ENCODE data around the gene LSM14A.
"Not testable (repeated sequence)": the region's sequence is repeated elsewhere in the genome, so short reads cannot be mapped to it uniquely, and the experiment has no call there.

LSM14A gene

GRCh38 chr19:34193439-34193838, 21.1 kb downstream of the LSM14A start:
- DNase-seq: no peak

DNA sequence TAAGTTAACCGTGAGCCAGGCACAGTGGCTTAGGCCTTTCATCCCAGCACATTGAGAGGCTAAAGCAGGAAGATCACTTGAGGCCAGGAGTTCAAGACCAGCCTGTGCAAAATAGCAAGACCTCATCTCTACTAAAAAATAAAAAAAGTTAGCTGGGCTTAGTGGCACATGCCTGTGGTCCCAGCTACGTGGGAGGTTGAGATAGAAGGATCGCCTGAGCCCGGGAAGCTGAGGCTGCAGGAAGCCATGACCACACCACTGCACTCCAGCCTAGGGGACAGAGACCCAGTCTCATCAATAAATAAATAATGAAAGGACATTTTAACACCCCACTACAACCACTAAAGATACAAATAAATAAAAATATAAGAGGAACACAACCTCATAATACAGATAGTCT, 21.6 kb downstream of the LSM14A start:
- no peak for DNase-seq

GRCh38 chr19:34201133-34201532, 28.8 kb downstream of the LSM14A start:
- no peak for DNase-seq

- not testable (repeated sequence) for DNase-seq
Measured at GRCh38 chr19:34205324-34205723, 33.0 kb downstream of the LSM14A start.

DNA sequence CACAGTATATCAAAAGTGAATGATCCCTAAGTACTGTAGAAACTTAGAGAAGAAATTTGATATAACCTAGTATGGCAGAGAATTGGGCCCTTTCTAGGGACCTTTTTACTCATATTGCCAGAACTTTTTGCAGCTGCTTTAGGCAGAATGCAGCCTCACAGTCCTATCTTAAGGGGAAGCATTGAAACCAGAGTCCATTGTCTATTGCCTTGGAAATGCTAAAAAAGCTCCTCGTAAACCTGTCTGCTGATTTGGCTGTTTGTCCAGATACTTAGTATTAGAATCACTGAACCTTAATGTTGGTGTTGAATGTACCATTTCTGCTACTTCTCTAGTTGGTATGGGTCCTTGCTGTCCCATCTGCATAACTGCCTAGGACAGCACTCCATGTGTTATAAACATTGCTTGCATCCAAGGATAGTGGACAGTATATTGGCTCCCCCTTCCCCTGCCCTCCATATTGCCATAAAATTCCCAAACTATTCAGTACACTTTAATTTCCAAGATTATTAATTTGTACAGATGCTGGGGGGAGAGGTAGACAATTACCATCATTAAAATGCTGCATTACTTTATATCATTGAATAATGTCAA, 36.1 kb downstream of the LSM14A start:
- no peak for DNase-seq

- DNase-seq: no peak
Measured at GRCh38 chr19:34209726-34210125, 37.4 kb downstream of the LSM14A start.

GRCh38 chr19:34213283-34213682, 41.0 kb downstream of the LSM14A start:
- no peak for DNase-seq

GRCh38 chr19:34214040-34214439, 41.7 kb downstream of the LSM14A start:
- DNase-seq: no peak

- DNase-seq: no peak
Measured at GRCh38 chr19:34215006-34215665, 42.8 kb downstream of the LSM14A start.

DNA sequence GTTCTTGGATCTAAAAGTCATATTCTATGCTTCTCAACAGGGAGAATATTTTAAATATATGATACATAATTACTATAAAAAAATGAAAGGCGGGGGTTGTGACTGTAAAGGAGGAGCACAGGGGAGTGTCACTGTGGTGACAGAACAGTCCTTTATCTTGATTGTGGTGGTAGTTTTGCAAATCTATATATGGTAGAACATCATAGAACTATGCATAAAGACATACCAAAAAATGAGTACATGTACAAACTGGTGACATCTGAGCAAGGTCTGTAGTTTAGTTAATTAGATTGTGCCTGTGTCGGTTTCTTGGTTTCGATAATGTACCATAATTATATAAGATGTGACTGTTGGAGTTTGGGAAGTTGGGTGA, 43.3 kb downstream of the LSM14A start:
- no peak for DNase-seq

DNA sequence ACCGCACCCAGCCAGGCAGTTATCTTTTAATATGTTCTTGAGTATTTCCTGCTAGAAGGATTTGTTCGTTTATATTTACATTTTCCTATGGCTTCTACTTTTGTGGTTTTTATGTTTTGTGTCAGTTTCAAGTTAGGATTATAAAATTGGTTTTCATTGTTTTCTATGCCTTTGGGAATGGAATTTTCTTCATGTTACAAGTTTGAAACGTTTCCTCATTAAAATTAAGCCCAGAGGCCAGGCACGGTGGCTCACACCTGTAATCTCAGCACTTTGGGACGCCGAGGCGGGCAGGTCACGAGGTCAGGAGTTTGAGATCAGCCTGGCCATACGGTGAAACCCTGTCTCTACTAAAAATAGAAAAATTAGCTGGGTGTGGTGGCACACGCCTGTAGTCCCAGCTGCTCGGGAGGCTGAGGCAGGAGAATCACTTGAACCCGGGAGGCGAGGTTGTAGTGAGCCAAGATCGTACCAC, 44.5 kb downstream of the LSM14A start:
- not testable (repeated sequence) for DNase-seq

DNA sequence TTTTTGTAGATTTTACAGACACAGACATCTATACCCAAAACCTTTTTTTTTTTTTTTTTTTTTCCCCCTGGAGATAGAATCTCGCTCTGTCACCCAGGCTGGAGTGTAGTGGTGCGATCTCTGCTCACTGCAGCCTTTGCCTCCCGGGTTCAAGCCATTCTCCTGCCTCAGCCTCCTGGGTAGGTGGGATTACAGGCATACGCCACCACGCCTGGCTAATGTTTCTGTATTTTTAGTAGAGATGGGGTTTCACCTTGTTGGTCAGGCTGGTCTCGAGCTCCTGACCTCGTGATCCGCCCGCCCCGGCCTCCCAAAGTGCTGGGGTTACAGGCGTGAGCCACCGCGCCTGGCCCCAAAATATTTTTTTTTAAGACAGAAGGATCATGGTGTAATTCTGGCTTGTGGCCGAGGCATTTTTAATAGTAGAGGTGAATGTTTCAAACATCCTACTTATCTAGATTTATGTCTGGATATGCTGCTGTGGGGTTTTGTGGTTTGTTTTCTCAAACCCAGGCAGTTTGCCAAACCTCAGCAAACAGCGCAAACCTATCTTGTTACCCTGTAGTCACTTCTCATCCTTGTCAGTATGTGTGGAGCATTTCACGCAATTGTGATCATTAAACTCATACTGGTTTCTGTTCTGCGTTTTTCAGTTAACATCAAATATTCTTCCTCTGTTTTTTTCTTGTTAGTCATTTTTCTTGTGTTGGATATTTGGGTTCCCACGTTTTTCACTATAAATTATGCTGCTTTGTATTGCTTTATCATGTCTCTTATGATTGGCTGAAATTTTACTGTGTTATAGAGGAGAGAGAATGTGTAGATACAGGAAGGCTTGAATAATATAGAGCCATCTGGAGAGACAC, 45.9 kb downstream of the LSM14A start:
- peak; percentile 54 for DNase-seq

DNA sequence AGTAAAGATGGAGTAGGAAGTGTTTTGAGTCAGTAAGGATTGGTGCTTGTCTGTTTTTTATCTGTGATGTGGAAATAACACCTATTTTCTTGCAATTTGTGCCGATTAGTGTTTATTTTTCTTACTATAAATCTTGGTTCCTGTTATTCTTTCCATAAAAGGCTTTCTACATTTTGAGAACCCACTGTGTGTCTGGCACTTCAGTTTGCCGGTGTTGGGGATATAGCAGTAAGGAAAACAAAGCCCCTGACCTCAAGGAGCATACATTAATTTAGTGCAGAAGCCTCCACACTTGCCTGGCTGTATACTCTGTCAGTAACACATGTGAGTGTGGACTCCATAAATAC, 46.5 kb downstream of the LSM14A start:
- DNase-seq: no peak

DNA sequence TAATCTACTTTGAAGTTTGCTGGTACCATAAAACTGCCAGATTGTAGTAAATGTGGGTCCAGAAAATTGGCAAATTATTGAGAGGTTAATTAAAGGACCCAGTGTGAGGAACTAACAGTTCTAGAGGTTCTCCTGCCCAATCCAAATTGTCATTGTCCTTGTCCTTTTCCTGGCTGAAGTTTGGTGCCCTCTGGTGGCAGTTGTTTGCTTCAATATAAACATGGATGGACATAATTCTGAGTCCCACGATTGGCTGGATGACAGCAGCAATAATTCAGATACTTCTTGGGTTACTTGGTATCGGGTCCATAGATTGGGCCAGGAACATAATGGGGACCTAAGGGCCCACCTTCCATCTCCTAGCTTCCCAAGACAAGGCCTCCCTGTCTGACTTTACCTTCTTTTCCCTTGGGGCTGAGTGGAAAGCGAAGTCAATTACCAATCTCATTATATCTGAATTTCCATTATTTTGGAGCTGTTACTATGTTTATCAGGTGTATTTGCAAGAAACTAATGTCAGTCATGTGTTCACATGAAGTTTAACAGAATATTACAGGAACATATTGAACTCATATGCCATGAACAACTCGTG, 48.3 kb downstream of the LSM14A start:
- DNase-seq: peak; percentile 62

DNA sequence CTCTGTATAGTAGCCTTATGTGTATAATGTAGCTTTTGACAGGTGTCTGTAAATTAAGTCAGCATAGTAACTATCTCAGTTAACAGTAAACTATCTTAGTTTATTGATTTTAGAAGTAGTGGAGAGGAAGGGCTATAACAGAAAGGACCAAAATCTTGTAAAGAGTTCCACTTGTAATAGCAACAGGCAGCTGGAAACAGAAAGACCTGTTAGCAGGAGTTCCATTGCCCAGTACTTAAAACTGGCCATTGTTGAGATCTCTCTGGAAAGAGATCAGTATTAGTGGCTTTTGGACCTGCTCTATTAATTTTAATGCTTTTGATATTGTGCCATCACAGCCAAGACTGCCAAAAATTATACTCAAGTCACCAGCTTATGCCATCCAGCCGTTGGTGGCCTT, 50.1 kb downstream of the LSM14A start:
- DNase-seq: no peak

DNA sequence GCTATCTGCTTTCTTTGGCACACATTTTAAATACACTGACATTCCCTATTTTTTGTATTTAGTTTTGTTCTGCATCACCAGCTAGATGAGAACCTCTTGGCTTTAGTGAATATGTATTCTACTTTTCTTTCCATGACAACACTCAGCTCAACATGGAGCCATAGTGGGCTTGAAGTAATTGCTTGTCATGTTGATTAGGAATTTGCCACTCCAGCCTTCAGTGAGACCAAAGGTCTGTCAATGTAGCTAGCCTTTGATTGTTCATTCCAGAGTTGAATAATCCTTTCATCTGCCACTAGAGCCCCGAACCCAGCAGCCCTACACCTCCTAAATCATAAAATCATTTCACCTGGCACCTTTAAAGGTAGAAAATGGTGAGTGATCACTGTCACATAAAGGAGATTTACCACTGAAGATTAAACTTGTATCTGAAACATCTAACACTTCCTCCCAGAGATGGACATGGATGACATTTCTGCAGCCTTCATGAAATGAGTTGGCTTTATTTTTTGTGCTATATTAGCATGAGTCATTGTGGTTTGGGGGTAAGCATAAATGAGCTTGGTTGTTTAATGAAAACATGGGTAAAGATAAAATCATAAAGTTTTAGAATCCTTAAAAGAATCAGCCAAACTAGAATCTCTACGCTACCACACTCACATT, 52.8 kb downstream of the LSM14A start:
- no peak for DNase-seq

GRCh38 chr19:34225659-34226015, 53.3 kb downstream of the LSM14A start:
- no peak for DNase-seq

DNA sequence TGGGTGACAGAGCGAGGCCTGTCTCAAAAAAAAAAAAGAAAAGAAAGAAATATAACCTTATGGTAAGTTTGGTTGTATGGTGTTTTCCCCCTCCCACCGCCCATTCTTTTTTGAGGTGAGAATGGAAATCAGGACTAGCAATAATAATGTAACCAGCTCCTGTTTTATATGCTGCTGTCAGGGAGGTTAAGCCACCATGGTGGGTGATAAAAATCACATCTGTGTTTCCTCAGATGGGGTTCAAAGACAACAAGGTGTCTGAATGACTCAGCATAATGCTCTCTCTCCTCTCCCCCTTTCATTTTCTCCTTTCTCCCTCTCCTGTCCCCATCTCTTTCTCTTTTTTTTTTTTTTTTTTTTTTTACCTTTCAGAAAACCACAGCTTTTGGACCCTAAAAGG, 53.7 kb downstream of the LSM14A start:
- DNase-seq: no peak

- no peak for DNase-seq
Measured at GRCh38 chr19:34228347-34228746, 56.0 kb downstream of the LSM14A start.

GRCh38 chr19:34228762-34229161, 56.5 kb downstream of the LSM14A start:
- DNase-seq: no peak

DNA sequence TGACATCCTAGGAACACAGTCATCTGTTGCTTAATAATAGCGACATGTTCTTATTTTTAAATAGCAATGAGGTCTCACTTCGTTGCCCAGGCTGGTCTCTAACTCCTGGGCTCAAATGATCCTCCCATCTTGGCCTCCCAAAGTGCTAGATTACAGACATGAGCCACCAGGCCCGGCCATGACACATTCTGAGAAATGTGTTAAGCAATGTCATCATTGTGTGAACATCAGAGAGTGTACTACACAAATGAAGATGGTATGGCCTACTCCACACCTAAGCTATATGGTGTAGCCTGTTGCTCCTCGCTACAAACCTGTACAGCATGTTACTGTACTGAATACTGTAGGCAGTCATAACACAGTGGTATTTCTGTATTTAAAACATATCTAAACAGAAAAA, 57.4 kb downstream of the LSM14A start:
- DNase-seq: no peak

DNA sequence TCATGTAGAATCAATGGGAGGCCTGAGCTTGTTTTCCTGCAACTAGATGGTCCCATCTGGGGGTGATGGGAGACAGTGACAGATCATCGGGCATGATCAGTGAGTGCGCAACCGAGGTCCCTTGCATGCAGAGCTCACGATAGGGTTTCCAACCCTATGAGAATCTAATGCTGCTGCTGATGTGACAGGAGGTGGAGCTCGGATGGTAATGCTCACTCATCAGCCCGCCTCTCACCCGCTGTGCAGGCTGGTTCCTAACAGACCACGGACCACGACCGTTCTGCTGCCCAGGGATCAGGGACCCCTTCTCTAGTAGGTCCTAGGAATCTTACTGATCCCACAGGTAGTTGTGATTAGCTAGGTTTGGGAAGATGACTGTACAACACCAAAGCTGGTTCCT, 58.5 kb downstream of the LSM14A start:
- DNase-seq: no peak

DNA sequence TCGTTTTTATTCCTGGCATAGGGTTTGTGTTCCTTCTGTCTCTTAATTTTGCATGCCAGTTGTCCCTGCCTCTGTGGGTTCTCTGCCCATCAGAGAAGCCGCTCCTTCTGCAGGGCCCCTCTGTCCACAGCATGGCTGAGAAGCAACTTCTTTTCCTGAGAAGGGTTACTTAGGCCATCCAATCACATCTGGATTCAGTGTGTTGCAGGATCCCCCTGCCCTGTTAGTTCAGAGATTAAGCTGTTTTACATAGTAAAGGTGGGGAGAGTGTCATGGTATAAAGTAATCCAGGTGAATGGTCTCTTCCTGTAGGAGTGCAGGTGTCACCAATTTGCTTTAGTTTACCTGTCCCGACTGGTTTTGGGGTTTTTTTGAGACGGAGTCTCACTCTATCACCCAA, 59.1 kb downstream of the LSM14A start:
- DNase-seq: no peak

All from activated naive CD4-positive, alpha-beta T cell treated with anti-CD3 and anti-CD28 coated beads, Interleukin-2, amount 50 U/mL, for 16 hours (primary cell).